ENCODE results near the gene OR2L13.

GRCh38 chr1:248047008-248047407 lies 48.0 kb upstream of the OR2L13 start:
- TF ChIP-seq CTCF (IDR thresholded peaks at IDR 0.05), result no peak
- no peak for TF ChIP-seq POLR2A (IDR thresholded peaks at IDR 0.05)
